Sciatic nerve (tissue), 2 donors: ENCODE measurements around the gene ORAI1. TPM values are rescaled to one million over a fixed set of nuclear protein-coding genes. Genes with fewer than 3 reads are reported as not detected.
"Not testable (repeated sequence)": the region's sequence is repeated elsewhere in the genome, so short reads cannot be mapped to it uniquely, and the experiment has no call there.

Experiments used
- ATAC-seq: fragments of 200-7000 bp; cut with Tn5 transposase; one replicate; pipeline ENCODE4 v1.9.1; 2020; ENCODE audit warnings: mild to moderate bottlenecking, moderate library complexity
- DNase-seq: peaks from one replicate; pipeline ENCODE4 v3.0.0-alpha.2; 2020; ENCODE audit warnings: low spot score
- intact Hi-C: fragments of 100-400 bp; cut with DNase I; formaldehyde crosslinking; loops from one replicate; pipeline ENCODE4 v1.14.2; 2022
- total RNA-seq: library from RNA; stranded (reverse); fragmentation: NEBNext Ultra II Directional; extraction: Animal tissue kit (Norgen Biotek cat#: 25700); gene quantifications from one replicate; pipeline ENCODE4 v1.2.1, GENCODE V29; 2021
- donor health status: DM: no; HTN: no; CAD: no.
- donor health status: DM: no; HTN: no; CAD: no.

ORAI1 gene
- total RNA-seq, 1 donor from 2014 or later, result 14.0 TPM

DNA sequence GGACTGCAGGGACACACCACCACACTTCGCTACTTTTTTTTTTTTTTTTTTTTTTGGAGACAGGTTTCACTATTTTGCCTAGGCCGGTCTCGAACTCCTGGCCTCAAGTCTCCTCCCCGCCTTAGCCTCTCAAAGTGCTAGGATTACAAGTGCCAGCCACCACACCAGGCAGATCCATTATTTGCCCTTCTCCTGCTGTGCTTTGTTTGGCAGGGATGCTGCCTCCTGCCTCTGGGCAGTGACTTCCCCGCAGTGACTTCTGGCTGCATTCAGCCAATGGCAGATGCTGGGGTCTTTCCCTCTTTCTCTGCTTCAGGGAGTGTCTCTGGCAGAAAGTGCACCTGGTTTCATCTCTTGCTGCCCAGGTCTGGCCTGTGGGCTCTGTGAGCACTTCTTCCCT is 49.9 kb downstream of the ORAI1 start:
- intact Hi-C loops, result no loop called here
- ATAC-seq, result no peak
- no peak for DNase-seq

DNA sequence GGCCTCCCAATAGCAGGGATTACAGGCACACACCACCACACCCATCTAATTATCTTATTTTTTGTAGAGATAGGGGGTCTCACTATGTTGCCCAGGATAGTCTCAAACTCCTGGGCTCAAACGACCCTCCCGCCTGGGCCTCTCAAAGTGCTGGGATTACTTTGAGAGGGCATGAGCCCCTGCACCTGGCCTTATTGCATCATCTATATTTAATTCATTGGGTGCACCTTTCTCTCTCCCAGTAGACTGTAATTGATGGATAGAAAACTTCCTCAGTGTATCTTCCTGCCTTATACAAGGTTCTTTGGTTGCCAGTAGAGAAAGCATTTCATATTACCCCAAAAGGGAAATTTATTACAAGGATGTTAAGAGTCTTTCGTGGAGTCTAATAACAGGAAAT is 52.0 kb downstream of the ORAI1 start:
- DNase-seq (no peak), ATAC-seq (no peak)
- intact Hi-C loops, result no loop called here

- no peak for ATAC-seq
- intact Hi-C loops, result no loop called here
- DNase-seq, result no peak
Measured at GRCh38 chr12:121678716-121679300, 52.5 kb downstream of the ORAI1 start.

DNA sequence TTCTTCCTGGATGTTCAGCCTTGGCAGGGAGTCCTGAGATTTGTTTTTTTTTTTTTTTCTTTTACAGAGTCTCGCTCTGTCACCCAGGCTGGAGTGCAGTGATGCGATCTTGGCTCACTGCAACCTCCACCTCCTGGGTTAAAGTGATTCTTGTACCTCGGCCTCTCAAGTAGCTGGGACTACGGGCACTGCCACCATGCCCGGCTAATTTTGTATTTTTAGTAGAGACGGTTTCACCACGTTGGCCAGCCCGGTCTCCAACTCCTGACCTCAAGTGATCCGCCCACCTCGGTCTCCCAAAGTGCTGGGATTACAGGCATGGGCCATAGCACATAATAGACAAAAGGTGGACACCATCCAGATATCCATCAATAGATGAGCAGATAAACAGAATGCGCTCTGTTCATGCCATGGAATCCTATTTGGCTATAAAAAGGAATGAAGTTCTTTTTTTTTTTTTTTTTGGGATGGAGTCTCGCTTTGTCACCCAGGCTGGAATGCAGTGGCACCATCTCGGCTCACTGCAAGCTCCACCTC is 53.4 kb downstream of the ORAI1 start:
- intact Hi-C loops, result loop anchor here (5.0 kb wide), 1 partner anchor 127 kb away; no protein-coding TSS in a partner anchor
- not testable (repeated sequence) for ATAC-seq

DNA sequence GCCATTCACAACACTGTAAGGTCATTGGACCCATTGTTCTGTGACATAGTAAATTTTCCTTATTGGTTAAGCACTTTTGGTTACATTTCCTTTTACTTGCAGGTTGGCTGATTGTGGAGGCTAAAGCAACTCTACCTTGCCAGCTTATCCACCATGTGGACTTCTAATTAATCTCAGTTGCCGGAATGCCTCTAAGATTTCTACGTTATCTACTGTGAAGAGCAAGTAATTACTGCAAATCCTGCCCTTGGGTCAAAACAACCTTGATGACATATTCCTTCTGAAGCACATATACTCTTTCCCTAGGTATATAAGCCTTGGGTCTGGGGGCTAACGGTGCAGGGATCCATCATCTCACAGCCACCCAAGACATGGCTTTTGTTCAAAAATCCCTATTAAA is 62.6 kb downstream of the ORAI1 start:
- no peak for ATAC-seq
- DNase-seq, result no peak
- intact Hi-C loops, result no loop called here

More for the DNA sequence above, 53.4 kb downstream of the ORAI1 start:
- not testable (repeated sequence) for DNase-seq

DNA sequence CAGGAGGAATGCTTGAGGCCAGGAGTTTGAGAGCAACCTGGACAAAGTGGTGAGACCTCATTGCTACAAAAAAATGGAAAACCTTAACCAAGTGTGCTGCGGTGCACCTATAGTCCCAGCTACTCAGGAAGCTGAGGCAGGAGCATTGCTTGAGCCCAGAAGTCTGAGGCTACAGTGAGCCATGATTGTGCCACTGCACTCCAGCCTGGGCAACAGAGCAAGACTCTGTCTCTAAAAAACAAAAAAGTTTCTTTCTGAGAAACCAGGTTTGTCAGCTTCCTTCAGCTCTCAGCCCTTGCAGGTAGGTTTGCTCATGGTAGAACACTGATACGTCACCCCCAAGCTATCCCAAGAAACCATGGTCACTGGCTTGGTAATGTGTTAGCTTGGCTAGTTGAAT is 63.1 kb downstream of the ORAI1 start:
- no peak for DNase-seq

More for the DNA sequence above, 63.1 kb downstream of the ORAI1 start:
- ATAC-seq, result no peak
- intact Hi-C loops, result no loop called here

Other genes starting within 250 kb of the ORAI1 start
- gene RNF34, start 226.4 kb upstream of the ORAI1 start, total RNA-seq, result 39.5 TPM
- 22.9 TPM for gene KDM2B, start 45.5 kb upstream of the ORAI1 start, total RNA-seq
- gene MORN3, start 43.1 kb downstream of the ORAI1 start, total RNA-seq, result 0.49 TPM
- 20.6 TPM for gene TMEM120B, start 86.2 kb downstream of the ORAI1 start, total RNA-seq
- 12.1 TPM for gene RHOF, start 167.2 kb downstream of the ORAI1 start, total RNA-seq
- gene SETD1B, start 177.5 kb downstream of the ORAI1 start, total RNA-seq, result 26.3 TPM
- 0.40 TPM for gene HPD, start 232.3 kb downstream of the ORAI1 start, total RNA-seq